ENCODE measurements around the gene DCLRE1A. TPM values are rescaled to one million over a fixed set of nuclear protein-coding genes. Genes with fewer than 3 reads are reported as not detected.

DCLRE1A gene
- 16.4 and 18.1 TPM in 2 replicates for total RNA-seq (2014; rRNA removed; shearing (Covaris generic))

DNA sequence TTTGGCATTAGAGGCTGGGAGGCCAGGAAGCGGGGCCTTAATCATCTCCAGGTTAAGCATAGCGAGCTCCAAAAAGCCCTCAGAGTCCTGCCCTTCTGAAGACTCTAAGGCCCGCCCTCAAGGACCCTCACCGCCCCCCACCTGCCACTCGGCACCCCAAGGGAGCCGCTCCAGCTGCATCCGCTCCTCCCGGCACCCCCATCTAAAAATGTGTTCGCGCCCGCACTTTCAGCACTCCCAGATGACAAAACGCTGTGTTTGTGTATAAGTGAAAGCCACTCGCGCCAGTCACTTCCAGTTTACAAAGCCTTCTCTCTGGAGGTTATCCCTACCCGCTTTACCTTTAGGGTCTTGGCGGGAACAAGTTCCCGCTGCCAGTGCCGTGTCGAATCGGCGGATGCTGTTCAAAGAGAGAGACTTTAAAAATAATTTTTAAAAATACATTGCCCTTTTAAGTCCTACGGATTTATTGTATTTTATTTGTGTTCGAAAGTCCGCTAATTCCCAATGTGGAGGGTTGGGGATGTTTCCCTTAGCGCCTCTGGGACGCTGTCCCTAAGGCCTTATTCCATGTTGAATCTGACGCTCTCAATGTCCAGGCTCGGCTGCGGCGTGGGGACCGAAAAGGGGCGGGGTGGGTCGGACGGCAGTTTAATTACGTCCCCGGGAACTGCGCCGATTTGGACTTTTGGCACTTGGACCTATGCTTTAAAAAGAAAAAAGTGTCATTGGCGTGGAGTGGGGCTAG lies at the start of gene DCLRE1A, which contains the start of gene NHLRC2:
Gene DCLRE1A (minus strand): TSS at position 70 of the 748 bp plus-strand sequence. CDS start 900 bp downstream, outside the sequence.
Gene NHLRC2 (plus strand): TSS at position 649 of the 748 bp plus-strand sequence. CDS start 212 bp downstream, outside the sequence.
- peak; percentile 57 for DNase-seq (ENCODE audit: low spot score)

GRCh38 chr10:113899952-113900598 lies 46.2 kb upstream of the DCLRE1A start:
- no peak for DNase-seq (ENCODE audit: low spot score)

GRCh38 chr10:113897693-113898618 lies 44.1 kb upstream of the DCLRE1A start:
- DNase-seq (ENCODE audit: low spot score), result peak; percentile 8

GRCh38 chr10:113895018-113895417 lies 41.1 kb upstream of the DCLRE1A start:
- peak; percentile 40 for DNase-seq (ENCODE audit: low spot score)

- no peak for DNase-seq (ENCODE audit: low spot score)
Measured at GRCh38 chr10:113894581-113894980, 40.7 kb upstream of the DCLRE1A start.

GRCh38 chr10:113893570-113893969 lies 39.7 kb upstream of the DCLRE1A start:
- DNase-seq (ENCODE audit: low spot score), result no peak

DNA sequence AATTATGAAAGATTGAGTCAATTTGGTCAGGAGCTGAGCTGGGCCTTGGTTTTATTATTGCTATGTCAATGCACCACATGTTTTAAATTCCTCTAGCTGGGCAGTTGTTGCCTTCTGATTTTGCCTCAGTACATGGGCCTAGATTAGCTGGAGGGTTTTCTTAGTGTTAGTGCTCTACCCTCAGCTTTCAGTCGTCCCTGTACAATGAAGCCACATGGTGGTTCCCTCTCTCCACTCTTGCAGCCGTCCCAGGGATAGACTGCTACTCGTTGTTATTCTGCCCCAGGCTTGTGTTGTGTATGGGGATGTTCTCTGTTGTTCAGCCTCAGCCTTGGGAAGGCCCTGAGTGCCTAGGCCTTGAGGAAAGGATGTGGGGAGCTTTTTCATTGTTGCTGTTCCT lies 37.6 kb upstream of the DCLRE1A start:
- no peak for DNase-seq (ENCODE audit: low spot score)

DNA sequence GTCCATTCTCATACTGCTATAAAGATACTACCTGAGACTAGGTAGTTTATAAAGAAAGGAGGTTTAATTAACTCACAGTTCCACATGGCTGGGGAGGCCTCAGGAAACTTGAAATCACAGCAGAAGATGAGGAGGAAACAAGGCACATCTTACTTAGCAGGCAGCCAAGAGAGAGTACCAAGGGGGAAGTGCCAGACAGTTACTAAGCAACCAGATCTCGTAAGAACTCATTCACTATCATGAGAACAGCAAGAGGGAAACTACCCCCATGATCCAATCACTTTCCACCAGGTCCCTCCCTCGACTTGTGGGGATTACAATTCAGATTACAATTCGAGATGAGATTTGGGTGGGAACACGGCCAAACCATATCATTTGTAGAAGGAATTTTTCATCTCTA lies 36.9 kb upstream of the DCLRE1A start:
- no peak for DNase-seq (ENCODE audit: low spot score)

DNA sequence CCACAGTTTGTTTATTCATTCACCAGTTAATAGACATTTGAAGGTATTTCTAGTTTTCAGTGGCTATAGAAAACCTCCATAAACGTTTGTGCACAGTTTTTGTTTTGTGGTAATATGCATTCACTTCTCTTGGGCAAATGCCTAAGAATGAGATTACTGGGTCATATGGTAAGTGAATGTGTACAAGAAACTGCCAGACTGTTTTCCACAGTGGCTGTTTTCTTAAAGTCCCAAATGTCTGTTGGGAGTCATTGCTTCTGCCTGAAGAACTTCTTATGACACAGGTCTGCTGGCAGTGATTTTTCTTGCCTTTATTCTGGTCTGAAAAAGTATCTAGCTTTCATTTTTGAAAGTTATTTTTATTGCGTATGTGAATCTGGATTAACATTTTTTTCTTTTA lies 36.0 kb upstream of the DCLRE1A start:
- DNase-seq (ENCODE audit: low spot score), result no peak

DNA sequence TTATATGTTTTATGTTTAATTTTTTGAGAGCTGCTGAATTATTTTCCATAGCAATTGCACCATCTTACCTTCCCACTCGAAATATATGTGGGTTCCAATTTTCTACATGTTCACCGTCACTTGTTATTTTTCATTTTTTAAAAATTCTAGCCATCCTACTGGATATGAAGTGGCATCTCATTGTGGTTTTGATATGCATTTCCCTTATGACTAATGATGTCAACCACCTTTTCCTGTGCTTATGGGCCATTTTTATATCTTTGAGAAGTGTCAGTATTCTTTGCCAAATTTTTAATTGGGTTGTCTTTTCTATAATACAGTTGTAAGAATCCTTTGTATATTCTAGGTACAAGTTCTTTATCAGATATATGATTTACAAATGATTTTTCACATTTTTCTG lies 28.4 kb upstream of the DCLRE1A start:
- no peak for DNase-seq (ENCODE audit: low spot score)

DNA sequence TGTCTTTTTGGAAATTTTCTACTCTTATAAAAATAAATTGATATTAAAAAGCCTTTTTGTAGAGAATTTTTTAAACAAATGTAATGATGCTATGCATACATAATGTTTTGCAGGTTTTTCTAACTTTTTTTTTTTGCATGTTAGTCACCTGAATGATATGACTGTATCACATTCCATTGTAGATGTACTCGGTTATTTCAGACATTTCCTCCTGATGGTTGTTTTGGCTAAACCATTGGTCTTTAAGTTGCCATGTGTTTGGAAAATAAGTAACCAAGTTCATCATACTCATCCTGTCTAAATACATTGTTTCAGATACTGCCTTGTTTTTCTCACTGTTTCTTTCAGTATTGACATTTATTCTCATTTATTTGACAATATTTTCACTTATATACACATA lies 26.4 kb upstream of the DCLRE1A start:
- peak; percentile 30 for DNase-seq (ENCODE audit: low spot score)

DNA sequence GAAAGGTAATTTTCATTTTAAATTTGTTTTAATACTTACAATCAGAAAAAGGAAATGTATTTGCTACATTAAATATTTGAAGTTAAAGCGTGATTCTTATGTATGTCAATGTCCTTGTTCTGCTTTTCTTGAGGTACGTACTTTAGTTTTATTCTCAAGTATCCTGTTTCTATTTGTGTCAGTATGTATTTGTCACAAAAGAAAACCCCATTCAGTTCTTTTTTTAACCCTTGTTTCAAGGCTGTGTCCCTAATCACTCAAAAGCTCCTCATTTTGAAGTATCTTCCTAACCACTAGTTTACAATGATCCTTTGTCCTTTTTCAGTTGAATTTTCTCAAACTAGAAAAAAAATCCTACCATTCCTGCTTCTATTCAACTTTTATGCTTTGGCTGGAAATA lies 25.8 kb upstream of the DCLRE1A start:
- DNase-seq (ENCODE audit: low spot score), result no peak

DNA sequence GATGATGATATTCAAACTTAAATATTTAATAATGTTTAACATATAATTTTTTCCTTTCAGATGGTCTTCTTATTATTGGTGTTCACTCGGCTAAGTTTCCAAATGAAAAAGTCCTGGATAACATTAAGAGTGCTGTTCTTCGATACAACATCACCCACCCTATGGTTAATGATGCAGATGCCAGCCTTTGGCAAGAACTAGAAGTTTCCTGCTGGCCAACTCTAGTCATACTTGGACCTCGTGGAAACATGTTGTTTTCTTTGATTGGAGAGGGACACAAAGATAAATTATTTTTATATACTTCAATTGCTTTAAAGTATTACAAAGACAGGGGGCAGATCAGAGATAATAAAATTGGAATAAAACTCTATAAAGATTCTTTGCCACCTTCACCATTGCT lies 22.6 kb upstream of the DCLRE1A start:
- DNase-seq (ENCODE audit: low spot score), result no peak

DNA sequence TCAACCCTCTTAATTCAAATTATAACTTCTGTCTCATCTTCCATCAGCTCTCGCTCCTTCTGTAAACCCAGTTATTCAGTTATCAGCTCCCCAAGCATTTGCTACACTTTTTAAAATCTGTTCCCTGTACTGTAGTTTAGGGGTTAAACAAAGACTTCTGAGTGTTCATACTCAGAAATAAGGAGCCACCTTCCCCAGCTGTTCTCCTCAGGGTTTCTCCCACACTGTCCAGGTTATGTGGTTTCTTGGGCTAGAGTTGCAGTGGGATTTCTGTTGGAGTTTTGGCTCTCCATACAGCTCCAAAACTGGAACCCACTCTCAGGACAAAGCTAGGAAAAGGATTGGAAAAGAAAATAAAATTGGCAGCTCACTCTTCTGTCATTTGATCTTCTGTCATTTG lies 21.3 kb upstream of the DCLRE1A start:
- no peak for DNase-seq (ENCODE audit: low spot score)

GRCh38 chr10:113872139-113873030 lies 18.5 kb upstream of the DCLRE1A start:
- no peak for DNase-seq (ENCODE audit: low spot score)

GRCh38 chr10:113869789-113870188 lies 15.9 kb upstream of the DCLRE1A start:
- no peak for DNase-seq (ENCODE audit: low spot score)

DNA sequence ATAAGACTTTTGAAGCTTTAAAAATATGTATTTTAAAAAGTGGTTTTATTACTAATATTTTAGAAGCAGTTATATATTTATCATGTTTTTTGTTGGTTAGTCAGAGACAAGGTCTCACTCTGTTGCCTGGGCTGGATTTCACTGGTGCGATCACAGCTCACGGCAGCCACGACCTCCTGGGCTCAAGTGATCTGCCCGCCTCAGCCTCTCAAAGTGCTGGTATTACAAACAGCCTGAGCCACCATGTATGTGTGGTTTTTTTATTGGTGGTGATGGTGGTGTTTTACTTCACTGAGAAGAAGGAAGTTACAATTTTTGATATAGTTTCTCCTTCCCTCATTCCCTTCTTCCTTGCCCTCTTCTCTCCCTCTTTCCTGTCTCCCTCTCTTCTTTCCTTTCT lies 14.0 kb upstream of the DCLRE1A start:
- DNase-seq (ENCODE audit: low spot score), result no peak

DNA sequence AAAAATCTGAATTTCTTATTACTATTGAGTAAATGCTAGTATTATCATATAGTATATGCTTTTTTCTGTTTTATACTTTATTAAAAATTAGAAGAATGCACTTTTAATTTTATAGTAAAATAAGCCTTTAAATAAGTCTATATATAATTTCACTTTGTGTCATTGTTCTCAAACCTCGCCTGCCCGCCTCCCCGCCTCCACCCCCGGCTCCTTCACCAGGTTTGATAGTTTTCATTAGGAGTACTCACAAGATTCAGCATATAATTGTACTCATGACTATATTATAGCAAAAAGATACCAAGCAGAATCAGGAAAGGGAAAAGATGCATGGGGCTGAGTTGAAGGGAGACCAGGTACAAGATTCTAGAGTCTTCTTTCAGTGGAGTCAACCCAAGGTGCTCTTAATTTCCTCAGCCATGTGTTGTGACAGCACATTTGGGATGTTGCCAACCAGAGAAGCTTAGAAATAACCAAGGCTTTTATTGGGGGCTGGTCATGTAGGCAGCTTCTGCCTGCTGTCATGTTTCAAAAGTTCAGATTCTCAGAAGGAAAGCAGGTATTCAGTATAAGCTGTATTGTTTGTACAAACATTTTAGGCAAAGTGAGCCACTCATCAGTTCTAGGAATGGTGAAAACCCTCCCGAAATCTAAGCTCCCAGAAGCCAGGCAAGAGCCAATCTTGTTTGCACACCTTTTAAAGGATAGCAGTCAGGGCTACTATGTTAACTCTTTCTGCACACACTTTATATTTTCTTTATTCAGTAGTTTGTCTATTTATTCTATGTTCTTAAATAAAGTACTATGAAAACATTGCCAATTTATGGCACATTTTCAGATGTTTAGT lies 12.9 kb upstream of the DCLRE1A start:
- DNase-seq (ENCODE audit: low spot score), result no peak

DNA sequence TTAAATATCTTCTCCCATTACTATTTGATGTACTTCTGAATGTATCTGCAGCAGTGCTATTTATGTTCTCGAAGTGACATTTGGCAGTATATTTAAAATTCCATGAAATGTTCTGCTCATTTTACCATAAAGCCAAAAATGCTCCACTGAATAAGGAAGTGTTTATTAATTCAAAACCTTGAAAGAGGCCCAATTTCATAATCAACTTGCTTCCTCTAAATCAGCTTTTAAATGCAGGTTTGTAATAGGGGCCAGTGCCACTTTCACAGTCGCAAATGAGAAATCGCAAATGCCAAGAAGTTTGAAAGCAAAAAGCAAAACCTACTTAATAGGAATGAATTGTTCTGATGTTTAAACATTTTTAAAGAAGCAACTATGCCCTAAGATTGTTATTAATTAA lies 12.0 kb upstream of the DCLRE1A start:
- DNase-seq (ENCODE audit: low spot score), result no peak

- no peak for DNase-seq (ENCODE audit: low spot score)
Measured at GRCh38 chr10:113859261-113859660, 5.4 kb upstream of the DCLRE1A start.
